K562 (cell line): ENCODE measurements around the gene ATP1A2. TPM values are rescaled to one million over a fixed set of nuclear protein-coding genes. Genes with fewer than 3 reads are reported as not detected.

ENCODE experiments used
- ATAC-seq: fragments of 200-7000 bp; cut with Tn5 transposase; 3 replicates; pipeline ENCODE4 v1.9.1; 2020; ENCODE audit warnings: moderate library complexity
- BruUV-seq: library from RNA; stranded (reverse); fragments of 400-500 nt; replicated peaks from 2 replicates; lab custom pipeline; 2021; lab: Mats Ljungman, UMichigan
- CTCF ChIA-PET: fragments of 300-600 bp; formaldehyde crosslinking; extraction: SDS; loops from one replicate; lab custom pipeline; 2021; ENCODE audit warnings: low intra/inter-chr PET ratio; lab: Yijun Ruan, JAX
- POLR2A ChIA-PET: fragments of 300-600, 350-650 bp; sonication (Branson Sonifier 250); formaldehyde crosslinking; extraction: SDS; loops from one replicate; lab custom pipeline; 2021; ENCODE audit warnings: antibody characterized with exemption, inconsistent platforms; lab: Yijun Ruan, JAX
- DNase-seq, 4 experiments: peaks; one replicate each; pipeline versions ENCODE4 v3.0.0 to v3.0.0-alpha.2; 2011 to 2018; ENCODE audit warnings: low spot score in 3 of 4, mixed read lengths in 3 of 4; ENCODE audit errors: extremely low read depth in 1 of 4
- FAIRE-seq: peaks from 2 replicates; lab custom pipeline; 2011; peaks lifted over from hg19 to GRCh38; lab: Jason Lieb, UNC
- H2AFZ ChIP-seq: 2 replicates; pipeline ENCODE4 v1.6.0; 2011; ENCODE audit warnings: low read depth, low read length, control low read depth, inconsistent platforms
- H3K27ac ChIP-seq: fragments of 200-600 bp; 3 replicates; pipeline ENCODE4 v1.8.0; 2011; ENCODE audit warnings: low read depth, mild to moderate bottlenecking, control low read depth, inconsistent platforms, low read length, moderate library complexity, mixed read lengths; ENCODE audit errors: extremely low read depth
- H3K27me3 ChIP-seq, 2 experiments: fragments of 300-600 bp in 1 of 2; 2 replicates in 1 of 2; 3 replicates in 1 of 2; pipeline versions ENCODE4 v1.6.0 to v1.8.0; 2011; ENCODE audit warnings: inconsistent platforms in 2 of 2, low read length in 2 of 2, mild to moderate bottlenecking in 1 of 2, mixed read lengths in 1 of 2, moderate library complexity in 1 of 2; ENCODE audit not compliant: control insufficient read depth in 2 of 2, insufficient read depth in 2 of 2
- H3K36me3 ChIP-seq: fragments of 300-600 bp; 3 replicates; pipeline ENCODE4 v1.8.0; 2011; ENCODE audit warnings: mild to moderate bottlenecking, low read length, inconsistent platforms; ENCODE audit not compliant: control insufficient read depth, insufficient read depth
- H3K4me1 ChIP-seq, 2 experiments: fragments of 200-600 bp in 1 of 2; replicated peaks in 1 of 2; 2 replicates in 1 of 2; 3 replicates in 1 of 2; pipeline versions ENCODE4 v1.5.1 to v1.8.0; 2011; ENCODE audit warnings: inconsistent platforms in 2 of 2, low read length in 2 of 2, mild to moderate bottlenecking in 1 of 2, mixed read lengths in 1 of 2, moderate library complexity in 1 of 2; ENCODE audit not compliant: control insufficient read depth in 2 of 2, insufficient read depth in 2 of 2
- H3K4me2 ChIP-seq: 2 replicates; pipeline ENCODE4 v1.6.1; 2011; ENCODE audit warnings: low read length, control low read depth, inconsistent platforms, mixed read lengths; ENCODE audit not compliant: insufficient read depth
- H3K4me3 ChIP-seq: fragments of 200-600 bp; sonication (generic), shearing (Covaris generic); 2 replicates; pipeline ENCODE4 v1.5.1; 2016; ENCODE audit warnings: control low read depth, inconsistent platforms
- H3K79me2 ChIP-seq: fragments of 200-600 bp; 3 replicates; pipeline ENCODE4 v1.8.0; 2011; ENCODE audit warnings: low read length, inconsistent platforms; ENCODE audit not compliant: control insufficient read depth, insufficient read depth
- H3K9ac ChIP-seq, 2 experiments: 2 replicates each; pipeline versions ENCODE4 v1.6.0 to v1.6.1; 2011; ENCODE audit warnings: low read depth in 2 of 2, low read length in 2 of 2, control low read depth in 1 of 2, inconsistent platforms in 1 of 2, mild to moderate bottlenecking in 1 of 2, mixed read lengths in 1 of 2; ENCODE audit not compliant: insufficient read depth in 1 of 2
- H3K9me1 ChIP-seq: one replicate; pipeline ENCODE4 v1.6.0; 2011; ENCODE audit warnings: inconsistent platforms, mild to moderate bottlenecking, low read length, moderate library complexity; ENCODE audit not compliant: control insufficient read depth, insufficient read depth
- H3K9me3 ChIP-seq: replicated peaks from 2 replicates; pipeline ENCODE4 v1.5.1; 2011; ENCODE audit warnings: low read depth, low read length, inconsistent platforms; ENCODE audit not compliant: control insufficient read depth, insufficient read depth
- H4K20me1 ChIP-seq: replicated peaks from 2 replicates; pipeline ENCODE4 v1.6.1; 2011; ENCODE audit warnings: low read length, inconsistent platforms, mixed read lengths; ENCODE audit not compliant: control insufficient read depth, insufficient read depth
- BCOR ChIP-seq: fragments of 450-650 bp; IDR thresholded peaks from 2 replicates; pipeline ENCODE4 v1.6.1; 2016
- HINFP ChIP-seq: fragments of 450-650 bp; conservative IDR thresholded peaks from 2 replicates; pipeline ENCODE4 v1.6.1; 2016; ENCODE audit warnings: missing genetic modification characterization, low read depth, mild to moderate bottlenecking, control low read depth, missing compliant biosample characterization
- NCOA1 ChIP-seq: fragments of 450-650 bp; IDR thresholded peaks from 2 replicates; pipeline ENCODE4 v1.6.1; 2016; ENCODE audit warnings: low read depth
- ZNF121 ChIP-seq: sonication (generic); formaldehyde crosslinking; conservative IDR thresholded peaks from 2 replicates; pipeline ENCODE4 v1.8.0; 2022; ENCODE audit warnings: missing genetic modification reagents
- ZNF398 ChIP-seq: fragments of 250-450 bp; sonication (Bioruptor Pico); IDR thresholded peaks from 2 replicates; pipeline ENCODE4 v1.8.0; 2021; ENCODE audit warnings: moderate library complexity, mild to moderate bottlenecking, inconsistent platforms
- ZNF740 ChIP-seq, 3 experiments: fragments of 200-800 bp in 1 of 3; sonication (Bioruptor generic) in 1 of 3; sonication (generic) in 1 of 3; formaldehyde crosslinking in 1 of 3; IDR thresholded peaks; 2 replicates each; pipeline versions ENCODE4 v1.6.1 to v1.8.0; 2016 to 2022; ENCODE audit warnings: mild to moderate bottlenecking in 2 of 3, missing compliant biosample characterization in 2 of 3, missing genetic modification characterization in 2 of 3, missing genetic modification reagents in 1 of 3
- ZNF76 ChIP-seq: fragments of 250-450 bp; sonication (Bioruptor Pico); IDR thresholded peaks from 2 replicates; pipeline ENCODE4 v1.4.0; 2020; ENCODE audit warnings: mild to moderate bottlenecking, moderate library complexity, borderline replicate concordance
- WGBS: fragments of 100-300 bp; shearing (Covaris generic); methylation state at CpG from one replicate; pipeline ENCODE4 v1.1.6; 2016; ENCODE audit warnings: low coverage, mixed read lengths; ENCODE audit not compliant: insufficient coverage; ENCODE audit errors: missing lambda C conversion rate; 5-methylcytosine and 5-hydroxymethylcytosine counted together
- in situ Hi-C: fragments of 300-500 bp; cut with MboI; formaldehyde crosslinking; loops from 4 replicates; pipeline ENCODE4 v1.15.0; 2018; ENCODE audit warnings: inconsistent platforms, mixed read lengths
- intact Hi-C: fragments of 100-400 bp; cut with micrococcal nuclease; formaldehyde crosslinking; loops from 2 replicates; pipeline ENCODE4 v1.14.2; 2022
- polyA plus RNA-seq, 8 experiments: library from polyadenylated mRNA; depleted of rRNA in 4 of 8; stranded (reverse) in 5 of 8; unstranded in 3 of 8; fragments of >200 nt; fragmentation: Nextera tagmentation in 2 of 8; fragmentation: Illumina TruSeq in 1 of 8; extraction: Ambion mirVana in 2 of 8; extraction: Trizol in 1 of 8; gene quantifications; 2 replicates each; pipeline versions ENCODE4 v1.2.1 to v1.2.3, GENCODE V29; 2011 to 2014; ENCODE audit warnings: inconsistent platforms in 1 of 8, missing spikeins in 1 of 8
- total RNA-seq, 7 experiments: library from RNA; depleted of rRNA in 6 of 7; stranded (reverse); fragments of >200 nt in 6 of 7; fragmentation: Illumina TruSeq in 2 of 7; extraction: Trizol in 2 of 7; gene quantifications; 2 replicates each; pipeline versions ENCODE4 v1.2.1 to v1.2.3, GENCODE V29; 2011 to 2021; ENCODE audit warnings: low replicate concordance in 1 of 7

The ATP1A2 gene
- total and polyA plus RNA-seq, 9 of the 15 experiments (the other 6 are each of a cell fraction or from before 2014, with no cell fraction given), result 0.04 to 0.11 (median 0.09) TPM; not detected in 6

GRCh38 chr1:160105155-160105554, 10.4 kb upstream of the ATP1A2 start:
- TF ChIP-seq ZNF121 (CRISPR knock-in tag) (peak; percentile 92), HINFP (tag) (no peak)
- H3K4me3 ChIP-seq, result no peak overlapping the region
- 45% methylated on average over 5 of the region's 5 CpGs for WGBS
- FAIRE-seq (no peak), DNase-seq (no peak), ATAC-seq (no peak)
- H3K9me1 ChIP-seq, result no peaks in the 10 kb centered on the region
- H3K4me1 ChIP-seq, result peaks cover 11 to 12% of the 10 kb centered on the region in 2 experiments; a peak in 4 of 5 replicates
- no peak overlapping the region for H3K27ac ChIP-seq
- ChIA-PET POLR2A (interaction anchor here (0.6 to 1.1 kb wide), 2 partner anchors 20 to 104 kb away, joined by 3 read pairs; no protein-coding TSS in a partner anchor), CTCF (no interaction called here)
- intact Hi-C loops, result no loop called here
- no peaks in the 10 kb centered on the region for H4K20me1 ChIP-seq
- no peak overlapping the region for H3K9ac ChIP-seq
- no peak overlapping the region for H3K4me2 ChIP-seq
- no peaks in the 10 kb centered on the region for H3K79me2 ChIP-seq
- in situ Hi-C loops, result loop anchor here (10.0 kb wide), 1 partner anchor 270 kb away; no protein-coding TSS in a partner anchor
- no TSS peak for BruUV-seq
- H2AFZ ChIP-seq, result no peak overlapping the region
- H3K36me3 ChIP-seq, result no peaks in the 10 kb centered on the region
- no peaks in the 10 kb centered on the region for H3K9me3 ChIP-seq
- H3K27me3 ChIP-seq, result peaks cover 0 to 11% of the 10 kb centered on the region in 2 experiments; a peak in 2 of 5 replicates

- Histone ChIP-seq H3K36me3 (no peaks in the 10 kb centered on the region), H3K4me1 (peaks cover 0 to 6% of the 10 kb centered on the region in 2 experiments; a peak in 3 of 5 replicates), H3K9me1 (no peaks in the 10 kb centered on the region), H3K4me2 (no peak overlapping the region), H3K9me3 (no peaks in the 10 kb centered on the region), H4K20me1 (no peaks in the 10 kb centered on the region), H3K4me3 (no peak overlapping the region), H3K27me3 (peaks cover 3 to 26% of the 10 kb centered on the region in 2 experiments; a peak in 4 of 5 replicates), H3K79me2 (no peaks in the 10 kb centered on the region), H3K27ac (no peak overlapping the region; the same call in 2 of the 3 replicates), H3K9ac (no peak overlapping the region), H2AFZ (no peak overlapping the region)
- ATAC-seq (no peak), FAIRE-seq (no peak), DNase-seq (no peak)
- ChIA-PET CTCF (no interaction called here), POLR2A (interaction anchor here (0.6 kb wide), 1 partner anchor 155 kb away, joined by 3 read pairs; the partner anchor contains the start of gene DCAF8)
- 0% methylated on average over 1 of the region's 1 CpG for WGBS
- intact Hi-C loops, result no loop called here
- no TSS peak for BruUV-seq
- in situ Hi-C loops, result loop anchor here (10.0 kb wide), 1 partner anchor 267 kb away; no protein-coding TSS in a partner anchor
- TF ChIP-seq ZNF740 (CRISPR knock-in tag; IDR thresholded peaks at IDR 0.05) (no peak), ZNF740 (tag; IDR thresholded peaks at IDR 0.05) (no peak), ZNF76 (CRISPR knock-in tag) (no peak), ZNF398 (no peak), NCOA1 (no peak), BCOR (0 out of 2 replicates have a peak, but pooled peaks have one; percentile 23)
Observed at GRCh38 chr1:160107512-160107911, 8.0 kb upstream of the ATP1A2 start.
